Activated effector memory CD4-positive, alpha-beta T cell treated with Interleukin-2 at 50 U/mL for 16 hours (primary cell): Measurements from ENCODE around the gene SIRT7.

Experiments
- DNase-seq: peaks from one replicate; pipeline ENCODE4 v3.0.0-alpha.2; 2020

SIRT7 gene

DNA sequence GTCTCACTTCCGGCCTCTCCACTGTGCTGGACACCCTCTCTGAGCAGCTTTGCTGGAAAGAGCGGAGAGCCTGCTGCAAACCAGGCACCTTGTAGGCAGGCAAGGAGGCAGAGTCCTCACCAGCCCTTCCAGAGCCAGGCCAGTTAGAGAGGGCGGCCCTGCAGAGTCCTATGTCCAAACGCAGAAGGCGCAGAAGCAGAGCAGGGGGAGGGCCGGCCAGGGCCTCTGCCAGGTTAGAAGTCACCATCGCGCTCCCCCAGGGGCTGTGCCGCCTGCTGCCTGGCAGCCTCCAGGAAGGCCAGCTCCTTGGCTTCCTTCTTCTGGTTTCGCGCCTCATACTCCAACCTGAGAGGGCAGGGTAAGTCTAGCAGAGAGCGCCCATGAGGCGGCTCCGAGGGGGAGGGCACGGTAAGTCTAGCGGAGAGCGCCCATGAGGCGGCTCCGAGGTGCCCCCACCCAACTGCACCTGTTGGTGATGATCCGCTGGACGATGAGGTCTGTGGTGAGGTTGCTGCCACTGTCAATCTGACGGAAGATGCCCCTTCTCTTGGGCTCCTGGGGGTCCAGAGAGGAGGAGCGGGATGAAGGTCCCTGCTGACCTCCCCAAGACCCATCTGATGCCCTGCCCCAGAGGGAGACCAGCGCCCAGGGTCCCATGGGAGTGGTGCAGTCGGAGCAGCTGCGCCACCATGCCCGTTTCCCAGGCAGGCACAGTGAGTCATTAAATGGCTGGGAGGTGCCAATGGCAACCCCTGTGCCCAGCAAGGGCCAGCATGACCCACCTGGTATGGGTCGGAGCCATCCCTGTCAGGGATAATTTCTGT lies 13.2 kb downstream of the SIRT7 start:
- no peak for DNase-seq

DNA sequence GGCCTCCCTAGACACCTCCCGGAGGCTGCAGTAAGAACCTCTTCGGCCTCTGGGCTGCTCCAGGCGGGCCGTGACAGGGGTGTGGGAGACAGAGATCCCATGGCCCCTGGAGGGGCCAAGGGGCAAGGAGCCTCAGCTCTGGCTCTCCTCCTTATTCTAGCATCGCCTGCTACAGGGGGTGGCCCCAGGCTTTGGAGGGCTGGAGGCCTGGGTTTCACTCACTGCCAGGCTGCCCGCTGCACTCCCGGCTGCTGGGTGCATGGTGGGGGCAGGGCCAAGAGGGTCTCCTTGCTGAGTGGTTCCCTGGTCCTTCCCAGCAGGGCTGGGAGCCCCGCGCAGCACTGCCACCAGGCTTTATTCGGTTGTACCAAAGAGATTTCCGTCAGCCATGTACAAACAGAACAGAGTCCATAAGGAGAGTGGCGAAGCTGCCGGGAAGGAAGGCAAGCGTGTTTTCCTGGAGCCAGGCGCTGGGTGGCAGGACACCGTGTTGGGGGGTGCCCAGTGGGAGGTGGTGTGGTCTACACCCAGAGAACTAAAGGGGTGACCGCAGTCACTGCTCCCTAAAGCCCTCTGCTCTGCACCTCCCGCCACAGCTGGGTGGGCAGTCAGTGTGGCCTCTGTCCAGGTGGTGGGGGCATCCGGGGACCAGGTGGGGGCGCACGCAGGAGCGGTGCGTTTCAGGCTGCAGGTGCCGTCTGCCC lies 13.9 kb downstream of the SIRT7 start:
- DNase-seq = no peak

DNA sequence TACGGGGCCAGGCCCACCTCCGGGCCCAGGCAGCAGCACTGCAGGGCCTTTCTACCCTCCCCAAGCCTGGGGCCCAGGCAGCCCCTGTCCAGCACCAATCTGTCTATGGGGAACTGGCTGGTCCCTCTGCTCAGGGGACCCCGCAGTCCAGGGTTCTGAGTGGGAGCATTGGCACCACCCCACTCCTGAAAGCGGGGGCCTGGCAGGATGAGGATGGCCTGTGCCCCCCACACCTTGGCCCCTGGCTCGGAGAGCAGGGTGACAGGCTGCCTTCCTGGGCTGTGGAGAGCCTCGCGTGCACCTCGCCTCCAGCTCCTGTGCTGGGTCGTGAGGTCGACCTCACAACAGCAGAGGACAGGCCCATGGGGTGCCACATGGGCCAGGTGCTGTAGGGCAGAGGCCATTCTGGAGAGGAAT lies 14.6 kb downstream of the SIRT7 start:
- DNase-seq = no peak

DNA sequence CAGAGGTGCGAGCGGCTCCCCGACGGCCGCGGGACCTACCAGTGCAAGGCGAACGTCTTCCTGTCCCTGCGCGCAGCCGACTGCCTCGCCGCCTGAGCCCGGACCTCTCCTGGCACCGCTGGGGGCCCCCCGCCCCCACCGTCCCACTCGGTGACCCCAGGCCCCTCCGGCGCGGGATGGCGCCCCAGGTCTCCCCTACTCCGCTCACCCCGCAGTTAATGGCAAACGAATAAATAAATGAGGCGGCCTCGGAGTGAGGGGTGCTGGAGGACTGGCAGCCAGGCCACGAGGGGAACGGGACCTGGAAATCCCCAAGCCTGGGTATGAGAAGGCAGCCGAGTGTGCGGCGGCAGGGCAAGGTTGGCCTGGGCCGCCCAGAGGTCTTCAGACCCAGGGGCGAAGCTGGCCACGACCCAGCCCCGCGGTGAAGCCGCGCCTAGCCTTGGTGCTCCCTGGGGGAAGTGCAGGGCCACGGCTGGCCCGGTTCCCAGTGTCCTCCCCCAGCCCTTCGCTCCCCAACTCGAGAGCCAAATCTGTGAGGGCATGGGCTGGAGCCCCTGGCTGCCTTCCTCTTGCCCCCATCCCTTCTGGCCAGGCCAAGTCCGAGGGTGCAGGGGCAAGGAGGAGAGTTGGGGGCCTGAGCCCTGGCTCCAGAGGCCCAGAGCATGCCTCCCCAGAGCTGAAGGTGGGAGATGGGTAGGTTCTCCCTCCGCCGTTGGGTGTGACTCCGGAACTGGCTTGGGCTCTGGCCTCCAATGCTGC lies 15.1 kb downstream of the SIRT7 start:
- DNase-seq = no peak

DNA sequence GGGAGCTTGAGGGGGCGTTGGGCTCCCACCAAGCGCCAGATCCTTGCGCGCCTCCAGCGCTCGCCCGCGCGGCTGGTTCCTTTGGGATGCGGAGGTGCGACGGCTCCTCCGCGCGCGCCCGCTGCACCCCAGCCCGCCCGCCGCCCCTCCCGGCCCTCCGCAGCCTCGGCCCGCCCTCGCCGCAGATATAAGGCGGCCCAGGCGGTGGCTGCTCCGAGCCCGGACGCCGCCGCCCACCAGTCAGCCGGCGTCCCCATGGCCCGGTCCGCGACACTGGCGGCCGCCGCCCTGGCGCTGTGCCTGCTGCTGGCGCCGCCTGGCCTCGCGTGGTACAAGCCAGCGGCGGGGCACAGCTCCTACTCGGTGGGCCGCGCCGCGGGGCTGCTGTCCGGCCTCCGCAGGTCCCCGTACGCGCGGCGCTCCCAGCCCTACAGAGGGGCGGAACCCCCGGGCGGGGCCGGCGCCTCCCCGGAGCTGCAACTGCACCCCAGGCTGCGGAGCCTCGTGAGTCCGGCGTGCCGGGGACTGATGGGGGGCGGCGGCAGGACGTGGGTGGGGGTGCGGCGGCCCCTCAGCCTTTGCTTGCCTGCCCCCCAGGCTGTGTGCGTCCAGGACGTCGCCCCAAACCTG lies 15.8 kb downstream of the SIRT7 start, which contains the start of gene NPB:
Gene NPB, plus strand, starts transcription at position 216 of the 630 bp plus-strand sequence. Its CDS starts 40 bp downstream, at position 256.
- DNase-seq = no peak

DNA sequence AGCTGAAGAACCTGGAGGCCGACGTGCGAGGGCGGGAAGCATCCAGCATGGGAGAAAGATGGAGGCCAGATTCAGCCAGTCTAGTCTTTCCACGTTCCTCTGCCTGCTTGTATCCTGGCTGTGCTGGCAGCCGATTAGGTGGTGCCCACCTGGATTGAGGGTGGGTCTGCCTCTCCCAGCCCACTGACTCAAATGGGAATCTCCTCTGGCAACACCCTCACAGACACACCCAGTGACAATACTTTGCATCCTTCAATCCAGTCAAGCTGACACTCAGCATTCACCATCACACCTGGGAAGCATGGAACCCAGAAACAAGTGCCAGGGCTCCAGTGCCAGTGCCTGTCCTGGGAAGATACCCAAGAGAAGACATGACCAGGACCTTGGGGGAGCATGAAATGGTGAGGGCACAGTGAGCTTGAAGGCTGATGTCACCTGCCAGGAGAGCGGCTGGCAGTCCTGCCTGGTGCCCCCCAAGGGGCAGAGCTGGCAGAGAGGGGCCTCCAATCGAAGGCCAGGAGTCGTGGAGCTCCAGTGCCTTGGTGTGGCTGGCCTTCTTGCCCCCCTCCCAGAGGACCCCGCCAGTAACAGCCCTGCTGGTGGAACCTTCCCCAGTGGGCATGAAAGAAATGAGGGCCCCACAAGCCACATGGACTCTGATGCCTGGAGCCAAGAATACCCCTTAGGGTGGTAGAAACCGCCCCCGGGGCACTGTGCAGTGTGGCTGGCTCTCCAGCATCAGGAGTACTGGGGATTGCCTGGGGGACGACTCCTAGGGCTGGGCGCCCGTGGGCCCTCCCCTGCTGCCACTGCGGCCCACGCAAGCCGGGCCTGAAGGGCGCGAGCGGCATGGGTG lies 16.6 kb downstream of the SIRT7 start:
- DNase-seq = no peak

DNA sequence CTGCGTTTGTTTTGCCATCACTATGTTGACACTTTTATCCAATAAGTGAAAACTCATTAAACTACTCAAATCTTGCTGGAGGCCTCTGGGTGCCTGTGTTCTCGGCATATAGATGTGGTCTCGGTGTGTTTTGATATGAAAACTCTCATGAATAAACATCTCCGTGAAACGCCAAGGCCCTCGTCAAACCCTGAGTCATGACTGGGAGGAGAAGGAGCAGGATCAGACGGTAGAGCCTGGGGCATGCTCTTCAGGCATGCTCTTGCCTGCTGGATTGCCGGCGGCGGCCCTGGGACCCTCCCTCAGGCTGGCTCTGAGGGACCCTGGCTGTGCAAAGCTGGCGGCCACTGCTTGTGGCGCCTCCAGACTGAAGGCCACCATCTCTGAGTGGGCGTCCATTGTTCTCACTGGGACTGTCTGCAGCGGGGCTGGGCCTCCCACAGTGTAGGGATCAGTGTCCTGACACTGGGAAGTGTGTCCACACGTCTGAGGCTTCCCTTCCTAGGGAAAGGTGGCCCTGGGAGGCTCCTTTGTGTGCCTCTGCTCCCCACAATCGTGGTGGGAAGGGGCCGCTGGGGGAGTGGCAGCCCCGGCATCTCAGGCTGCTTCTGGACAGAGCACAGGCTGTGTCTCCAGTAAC lies 17.7 kb downstream of the SIRT7 start:
- no peak for DNase-seq

DNA sequence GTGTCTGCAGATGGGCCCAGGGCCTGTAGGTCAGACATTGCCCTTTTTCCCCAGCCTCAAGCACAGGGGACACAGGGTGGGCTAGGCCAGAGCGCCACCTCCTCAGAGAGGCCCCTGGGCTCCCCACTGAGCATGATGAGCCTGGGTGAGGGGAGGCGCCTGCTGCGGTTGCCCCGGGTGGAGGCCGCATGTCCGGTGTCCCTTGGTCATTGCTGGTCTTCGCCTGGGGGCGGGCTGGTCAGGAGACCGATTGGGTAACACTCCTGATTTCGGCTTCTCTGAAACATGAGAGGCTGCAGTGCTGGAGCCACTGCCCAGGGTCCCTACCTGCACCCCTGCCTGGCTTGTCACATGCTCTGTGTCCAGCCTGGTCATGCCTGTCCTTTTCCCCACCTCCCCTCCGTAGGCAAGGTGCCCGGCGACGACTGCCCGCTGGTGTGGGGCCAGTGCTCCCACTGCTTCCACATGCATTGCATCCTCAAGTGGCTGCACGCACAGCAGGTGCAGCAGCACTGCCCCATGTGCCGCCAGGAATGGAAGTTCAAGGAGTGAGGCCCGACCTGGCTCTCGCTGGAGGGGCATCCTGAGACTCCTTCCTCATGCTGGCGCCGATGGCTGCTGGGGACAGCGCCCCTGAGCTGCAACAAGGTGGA lies 18.3 kb downstream of the SIRT7 start:
- no peak for DNase-seq

DNA sequence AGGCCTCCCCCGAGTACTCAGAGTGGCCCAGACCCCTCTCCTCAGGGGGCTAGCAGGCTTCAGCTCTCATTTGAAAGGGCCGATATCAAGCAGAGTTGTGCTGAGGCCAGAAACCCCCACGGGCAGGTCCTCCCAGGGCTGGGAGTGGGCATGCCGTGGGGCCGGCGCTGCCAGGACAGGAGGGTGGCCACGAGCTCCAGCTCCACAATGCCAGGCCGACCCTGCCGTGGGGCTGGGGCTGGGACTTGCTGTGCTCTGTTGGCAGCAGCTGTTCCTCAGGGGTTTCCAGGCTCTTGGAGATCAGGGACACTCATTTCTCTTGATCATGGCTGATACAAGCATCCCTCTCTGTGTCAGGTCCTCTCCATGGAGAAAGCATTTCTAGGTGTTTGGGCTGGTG lies 19.1 kb downstream of the SIRT7 start:
- no peak for DNase-seq

DNA sequence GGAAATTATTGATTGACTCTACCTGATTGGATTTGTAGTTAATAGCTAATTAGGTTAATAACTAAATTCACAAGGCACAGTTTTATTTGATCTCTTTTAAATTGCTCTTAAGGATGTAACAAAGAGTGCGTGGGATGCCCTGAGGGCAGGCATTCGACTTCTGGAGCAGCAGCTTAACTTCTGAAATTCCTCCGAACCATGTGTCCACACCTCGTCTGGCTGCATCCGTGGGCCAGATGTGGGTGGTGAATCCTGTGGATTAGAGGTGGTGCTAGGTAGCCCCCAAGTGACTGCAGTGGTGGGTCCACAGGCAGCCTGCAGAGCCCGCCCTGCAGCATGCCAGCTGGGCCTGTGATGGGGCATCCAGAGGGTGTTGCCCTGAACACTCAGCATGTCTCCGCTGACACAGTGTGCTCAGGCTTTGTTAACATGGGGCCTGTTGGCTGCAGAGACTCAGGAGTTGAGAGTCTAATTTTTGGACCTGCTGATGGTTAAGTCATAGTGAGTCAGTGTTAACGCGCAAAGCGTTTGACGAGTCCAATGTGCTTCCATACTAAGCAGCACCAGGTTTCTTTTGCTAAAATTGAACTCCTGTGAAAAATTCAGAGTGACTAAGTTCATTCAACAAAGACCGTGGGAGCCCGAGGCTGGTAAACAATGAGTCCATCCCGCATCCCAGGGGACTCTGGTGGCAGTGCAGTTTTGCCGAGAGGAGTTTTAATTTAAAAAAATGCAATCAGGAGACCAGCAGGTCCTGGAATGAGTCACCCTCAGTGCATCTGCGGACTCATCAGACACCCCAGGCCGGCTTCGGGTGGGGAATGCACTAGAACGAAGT lies 19.7 kb downstream of the SIRT7 start:
- no peak for DNase-seq

DNA sequence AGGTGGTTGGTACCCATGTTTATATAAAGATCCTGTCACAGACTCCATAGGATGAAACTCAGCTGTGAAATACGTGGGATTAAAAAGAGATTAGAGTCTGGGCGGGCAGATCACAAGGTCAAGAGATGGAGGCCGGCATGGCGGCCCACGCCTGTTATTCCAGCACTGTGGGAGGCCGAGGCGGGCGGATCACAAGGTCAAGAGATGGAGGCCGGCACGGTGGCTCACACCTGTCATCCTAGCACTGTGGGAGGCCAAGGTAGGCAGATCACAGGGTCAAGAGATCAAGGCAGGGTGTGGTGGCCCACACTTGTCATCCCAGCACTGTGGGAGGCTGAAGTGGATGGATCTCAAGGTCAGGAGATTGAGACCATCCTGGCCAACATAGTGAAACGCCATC lies 22.6 kb downstream of the SIRT7 start:
- no peak for DNase-seq

DNA sequence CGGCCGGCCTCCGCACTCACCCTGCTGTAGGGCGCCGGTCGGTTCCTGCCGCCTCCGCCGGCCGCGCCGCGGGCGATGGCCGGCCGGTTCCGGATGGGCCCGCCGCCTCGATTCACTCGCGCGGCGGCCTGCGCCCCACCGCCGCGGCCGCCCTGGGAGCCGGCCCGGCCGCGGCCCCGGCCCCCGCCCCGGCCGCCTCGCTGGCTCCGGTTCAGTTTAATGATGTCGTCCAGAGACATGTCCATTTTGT lies 26.7 kb downstream of the SIRT7 start:
- DNase-seq = no peak

DNA sequence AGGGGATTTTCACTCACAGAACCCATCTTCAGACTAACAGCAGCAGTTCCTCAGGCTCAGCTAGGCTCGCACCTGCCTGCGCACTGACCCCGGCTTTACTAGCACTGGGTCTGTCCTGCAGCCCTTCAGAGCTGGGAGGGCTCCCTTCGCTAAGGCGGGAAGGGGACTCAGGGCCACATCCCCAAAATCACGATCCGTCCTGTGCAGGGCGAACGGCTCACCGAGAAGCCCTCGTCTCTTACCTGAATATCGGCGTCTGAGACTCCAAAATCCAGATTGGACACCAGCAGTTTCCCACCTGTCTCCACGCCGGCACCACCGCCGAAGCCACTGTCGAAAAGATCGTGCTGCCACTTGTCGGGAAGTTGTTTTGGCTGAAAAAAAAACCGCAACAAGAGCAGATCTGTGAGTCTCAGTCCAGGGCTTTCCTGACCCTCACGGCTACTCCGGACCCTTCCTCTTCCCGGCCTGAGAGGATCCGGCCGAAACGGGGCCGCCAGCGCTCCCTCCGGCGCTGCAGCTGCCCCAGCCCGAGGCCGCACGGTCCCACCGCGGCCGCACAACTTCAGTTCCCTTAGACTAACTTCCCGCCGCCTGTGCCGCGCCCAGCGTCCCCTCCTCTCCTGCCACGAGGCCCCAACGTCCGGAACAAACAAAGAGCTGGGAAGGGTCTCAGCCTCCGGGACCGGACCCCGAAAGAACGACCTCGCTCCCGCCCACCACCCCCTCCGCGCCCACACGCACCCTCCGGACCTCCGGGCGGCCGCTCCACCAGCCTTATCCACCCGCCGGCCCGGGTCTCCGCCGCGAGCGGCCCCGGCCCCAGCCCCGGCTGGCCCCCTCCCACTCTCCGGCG lies 27.3 kb downstream of the SIRT7 start:
- DNase-seq = no peak

DNA sequence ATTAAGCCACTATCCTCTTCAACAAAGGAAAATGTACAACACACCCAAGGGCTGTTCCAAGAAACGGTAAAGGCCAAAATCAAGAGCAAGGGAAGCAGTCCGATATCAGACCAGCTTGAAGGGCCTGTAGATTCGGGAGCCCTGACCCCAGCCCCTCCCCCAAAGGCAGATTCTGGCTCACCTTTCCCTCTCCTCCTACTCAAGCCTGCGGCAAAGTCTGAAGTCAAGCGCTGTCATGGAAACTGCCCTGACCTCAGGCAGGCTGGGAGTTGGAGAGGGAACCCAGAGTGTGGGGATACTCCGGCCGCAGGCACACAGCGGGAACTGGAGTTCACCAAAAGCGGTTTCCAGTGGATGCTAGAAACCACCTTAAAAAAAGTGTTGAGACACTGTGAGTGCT lies 28.4 kb downstream of the SIRT7 start:
- no peak for DNase-seq

DNA sequence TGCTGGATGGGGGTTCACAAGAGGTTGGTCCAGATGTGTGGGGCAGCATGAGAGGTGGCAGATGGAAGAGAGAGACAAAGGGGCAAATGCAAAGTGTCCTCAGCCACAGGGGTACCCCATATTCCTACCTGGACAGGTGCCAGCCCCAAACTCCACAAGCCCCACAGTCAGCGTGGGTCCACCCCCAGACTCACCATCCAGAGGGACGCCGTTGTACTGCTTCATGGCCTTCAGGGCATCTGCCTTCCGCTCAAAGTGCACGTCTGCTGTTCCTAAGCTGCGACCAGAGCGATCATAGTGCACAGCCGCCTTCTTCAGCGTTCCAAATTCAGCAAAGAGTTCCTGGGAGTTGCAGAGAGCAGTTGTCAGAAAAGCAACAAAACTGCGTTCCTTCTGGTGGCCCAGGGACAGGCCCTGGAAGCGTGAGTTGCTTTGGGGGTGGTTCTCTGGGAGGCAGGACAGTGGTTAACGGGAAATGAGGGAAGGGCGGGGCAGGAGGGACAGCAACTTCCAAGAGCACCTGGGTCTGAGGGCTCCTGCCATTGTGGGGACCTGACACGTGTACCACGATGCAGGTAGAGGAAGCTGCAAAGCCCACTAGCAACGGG lies 28.9 kb downstream of the SIRT7 start:
- no peak for DNase-seq

DNA sequence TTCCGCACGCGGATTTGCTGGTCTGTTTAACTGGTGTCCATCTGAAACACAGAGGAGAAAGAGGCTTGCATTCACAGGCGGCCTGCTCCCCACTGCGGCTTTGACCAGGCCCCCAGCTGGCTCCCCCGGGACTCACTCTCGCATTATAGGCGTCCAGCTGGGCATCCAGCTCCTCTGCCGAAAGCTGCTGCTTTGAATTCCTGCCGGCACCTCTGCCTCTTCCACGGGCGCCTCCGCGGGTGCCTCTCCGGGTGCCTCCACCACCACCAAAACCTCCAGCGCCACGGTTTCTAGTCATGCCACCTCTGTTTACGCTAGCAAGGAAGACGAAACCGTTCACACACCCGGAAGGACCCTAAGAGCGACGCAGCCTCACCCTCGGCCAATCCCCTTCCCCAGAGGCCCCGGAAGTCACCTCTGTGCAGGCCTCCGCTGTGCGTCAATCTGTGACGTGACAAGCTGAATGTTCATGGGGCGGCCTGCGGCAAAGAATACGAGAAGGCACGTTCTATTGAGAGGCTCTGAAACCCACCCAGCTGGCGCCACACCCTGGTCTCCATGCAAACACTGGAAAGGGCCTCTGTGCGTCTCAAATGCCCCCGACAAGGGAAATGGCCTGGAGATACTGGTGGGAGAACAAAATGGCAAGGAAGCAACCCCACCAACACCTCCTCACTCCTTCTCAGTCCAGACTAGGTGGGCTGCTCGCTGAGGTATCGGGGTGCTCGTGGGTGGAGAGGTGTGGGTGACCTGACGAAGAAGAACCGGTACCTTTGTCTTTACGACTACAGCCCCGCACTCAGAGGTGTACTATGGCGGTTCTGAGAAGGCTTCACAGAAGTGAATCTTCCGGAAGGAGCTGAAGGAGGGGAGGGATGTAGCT lies 29.6 kb downstream of the SIRT7 start:
- no peak for DNase-seq

DNA sequence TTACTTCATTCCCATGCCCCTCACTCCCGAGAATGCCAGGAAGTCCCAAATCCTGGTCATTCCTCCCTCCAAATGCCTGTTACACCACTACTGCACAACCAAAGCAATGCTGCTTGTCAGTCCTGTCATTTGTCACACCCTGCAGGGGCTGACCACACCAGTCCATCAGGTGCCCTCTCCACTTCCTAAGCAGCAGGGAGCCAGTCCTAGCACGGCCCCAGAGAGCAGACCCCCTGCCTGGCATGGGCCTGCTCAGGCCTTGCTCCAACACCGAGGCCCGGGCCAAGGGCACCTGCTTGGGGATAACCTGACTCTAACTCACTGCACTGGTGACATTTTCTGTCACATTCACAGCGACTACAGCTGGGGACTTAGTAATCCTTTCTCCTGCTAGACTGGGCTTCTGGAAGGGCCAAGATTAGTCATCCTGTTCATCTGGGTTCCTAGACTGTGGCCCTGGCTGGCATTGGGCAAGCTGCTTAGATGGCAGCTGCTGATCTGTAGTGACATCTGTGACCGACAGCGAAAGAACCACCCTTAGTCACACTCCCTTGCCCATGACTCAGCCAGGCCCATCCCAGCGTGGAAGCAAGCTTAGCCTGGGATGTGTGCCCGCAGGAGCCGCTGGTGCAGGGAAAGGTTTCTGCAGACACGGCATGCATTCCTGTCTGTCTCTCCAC lies 32.0 kb downstream of the SIRT7 start:
- DNase-seq = no peak
